Measurements from ENCODE around the gene CCDC50. TPM values are rescaled to one million over a fixed set of nuclear protein-coding genes. Genes with fewer than 3 reads are reported as not detected.

CCDC50 gene
- total and polyA plus RNA-seq, 8 donors, result 17.6 to 226 (median 67.9) TPM

GRCh38 chr3:191417457-191417729 is 88.2 kb downstream of the CCDC50 start:
- H3K27me3 ChIP-seq, result no peaks in the 10 kb centered on the region
- H3K9me3 ChIP-seq, result no peaks in the 10 kb centered on the region
- no peak overlapping the region for H3K27ac ChIP-seq
- H3K4me1 ChIP-seq, result no peaks in the 10 kb centered on the region
- intact Hi-C loops (cut with DNase I; ENCODE audit: low total_unique reads), result loop anchor here (10.0 kb wide), 1 partner anchor 1027 kb away; no protein-coding TSS in a partner anchor
- 55 to 70% (median 65%) methylated on average over 6 of the region's 6 CpGs for WGBS, 5 donors
- H3K36me3 ChIP-seq, result no peaks in the 10 kb centered on the region
- DNase-seq, result no peak
- no peak overlapping the region for H3K4me3 ChIP-seq
- no peak for TF ChIP-seq POLR2AphosphoS5 (IDR thresholded peaks at IDR 0.05)
- TF ChIP-seq, protein P1, sequence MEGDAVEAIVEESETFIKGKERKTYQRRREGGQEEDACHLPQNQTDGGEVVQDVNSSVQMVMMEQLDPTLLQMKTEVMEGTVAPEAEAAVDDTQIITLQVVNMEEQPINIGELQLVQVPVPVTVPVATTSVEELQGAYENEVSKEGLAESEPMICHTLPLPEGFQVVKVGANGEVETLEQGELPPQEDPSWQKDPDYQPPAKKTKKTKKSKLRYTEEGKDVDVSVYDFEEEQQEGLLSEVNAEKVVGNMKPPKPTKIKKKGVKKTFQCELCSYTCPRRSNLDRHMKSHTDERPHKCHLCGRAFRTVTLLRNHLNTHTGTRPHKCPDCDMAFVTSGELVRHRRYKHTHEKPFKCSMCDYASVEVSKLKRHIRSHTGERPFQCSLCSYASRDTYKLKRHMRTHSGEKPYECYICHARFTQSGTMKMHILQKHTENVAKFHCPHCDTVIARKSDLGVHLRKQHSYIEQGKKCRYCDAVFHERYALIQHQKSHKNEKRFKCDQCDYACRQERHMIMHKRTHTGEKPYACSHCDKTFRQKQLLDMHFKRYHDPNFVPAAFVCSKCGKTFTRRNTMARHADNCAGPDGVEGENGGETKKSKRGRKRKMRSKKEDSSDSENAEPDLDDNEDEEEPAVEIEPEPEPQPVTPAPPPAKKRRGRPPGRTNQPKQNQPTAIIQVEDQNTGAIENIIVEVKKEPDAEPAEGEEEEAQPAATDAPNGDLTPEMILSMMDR (IDR thresholded peaks at IDR 0.05), result no peak
- no peak for TF ChIP-seq POLR2A (IDR thresholded peaks at IDR 0.05)
- TF ChIP-seq EP300 (IDR thresholded peaks at IDR 0.05), result no peak

GRCh38 chr3:191420771-191421170 is 91.6 kb downstream of the CCDC50 start:
- 81 to 88% (median 85%) methylated on average over 2 of the region's 2 CpGs for WGBS, 5 donors
- Histone ChIP-seq H3K36me3 (no peaks in the 10 kb centered on the region), H3K27ac (no peak overlapping the region), H3K9me3 (no peaks in the 10 kb centered on the region), H3K27me3 (no peaks in the 10 kb centered on the region), H3K4me1 (no peaks in the 10 kb centered on the region), H3K4me3 (no peak overlapping the region)
- TF ChIP-seq, protein P1 (IDR thresholded peaks at IDR 0.05), result no peak
- TF ChIP-seq EP300 (IDR thresholded peaks at IDR 0.05) (no peak), POLR2AphosphoS5 (IDR thresholded peaks at IDR 0.05) (no peak), POLR2A (IDR thresholded peaks at IDR 0.05) (no peak)
- intact Hi-C loops (cut with DNase I; ENCODE audit: low total_unique reads), result no loop called here
- no peak for DNase-seq

DNA sequence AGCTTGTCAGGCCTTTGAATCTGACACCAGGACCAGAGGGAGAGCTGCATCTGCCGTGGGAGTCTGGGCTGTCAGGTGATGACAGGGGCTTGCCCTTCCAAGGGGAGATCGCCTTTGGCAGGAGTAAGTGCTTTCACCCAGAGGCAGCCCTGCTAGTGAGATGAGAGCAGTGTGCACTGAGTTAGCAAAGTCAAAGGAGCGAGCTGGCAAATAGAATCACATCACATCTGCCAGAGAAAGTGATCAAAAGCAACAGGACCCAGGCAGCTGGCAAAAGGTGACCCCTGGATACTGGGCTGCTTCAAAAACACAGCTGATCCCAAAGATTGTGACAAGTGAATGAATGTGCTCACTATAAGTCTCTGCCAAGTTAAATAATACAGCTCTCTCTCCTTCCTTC is 95.7 kb downstream of the CCDC50 start:
- Histone ChIP-seq H3K36me3 (no peaks in the 10 kb centered on the region), H3K9me3 (no peaks in the 10 kb centered on the region), H3K27ac (no peak overlapping the region), H3K27me3 (no peaks in the 10 kb centered on the region), H3K4me1 (no peaks in the 10 kb centered on the region), H3K4me3 (no peak overlapping the region)
- intact Hi-C loops (cut with DNase I; ENCODE audit: low total_unique reads), result no loop called here
- DNase-seq, result no peak
- WGBS, 5 donors, result 55 to 73% (median 70%) methylated on average over 3 of the region's 3 CpGs
- TF ChIP-seq EP300 (IDR thresholded peaks at IDR 0.05) (no peak), POLR2A (IDR thresholded peaks at IDR 0.05) (no peak), POLR2AphosphoS5 (IDR thresholded peaks at IDR 0.05) (no peak)
- TF ChIP-seq, protein P1 (IDR thresholded peaks at IDR 0.05), result no peak

DNA sequence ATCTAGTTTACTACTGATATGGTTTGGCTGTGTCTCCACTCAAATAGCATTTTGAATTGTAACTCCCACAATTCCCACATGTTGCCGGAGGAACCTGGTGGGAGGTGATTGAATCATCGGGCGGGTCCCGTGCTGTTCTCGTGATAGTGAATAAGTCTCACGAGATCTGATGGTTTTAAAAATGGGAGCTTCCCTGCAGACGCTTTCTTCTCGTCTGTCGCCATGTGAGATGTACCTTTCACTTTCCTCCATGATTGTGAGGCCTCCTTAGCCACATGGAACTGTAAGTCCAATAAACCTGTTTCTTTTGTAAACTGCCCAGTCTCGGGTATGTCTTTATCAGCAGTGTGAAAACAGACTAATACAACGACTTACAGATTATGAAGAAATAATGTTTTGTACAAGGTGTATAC is 96.1 kb downstream of the CCDC50 start:
- intact Hi-C loops (cut with DNase I; ENCODE audit: low total_unique reads), result no loop called here
- Histone ChIP-seq H3K36me3 (no peaks in the 10 kb centered on the region), H3K27me3 (no peaks in the 10 kb centered on the region), H3K9me3 (no peaks in the 10 kb centered on the region), H3K27ac (no peak overlapping the region), H3K4me1 (no peaks in the 10 kb centered on the region), H3K4me3 (no peak overlapping the region)
- DNase-seq, result no peak
- WGBS, 5 donors, result 76 to 82% (median 78%) methylated on average over 11 of the region's 11 CpGs
- TF ChIP-seq EP300 (IDR thresholded peaks at IDR 0.05), result no peak
- TF ChIP-seq POLR2AphosphoS5 (IDR thresholded peaks at IDR 0.05), result no peak
- TF ChIP-seq, protein P1 (IDR thresholded peaks at IDR 0.05), result no peak
- TF ChIP-seq POLR2A (IDR thresholded peaks at IDR 0.05), result no peak

Data from stomach (tissue), 9 donors.